Right lobe of liver (tissue), 6 donors: Measurements from ENCODE around the gene NRXN3. TPM values are rescaled to one million over a fixed set of nuclear protein-coding genes. Genes with fewer than 3 reads are reported as not detected.
"Not testable (repeated sequence)": the region's sequence is repeated elsewhere in the genome, so short reads cannot be mapped to it uniquely, and the experiment has no call there.

Experiments
- ATAC-seq, 4 donors: fragments of 200-7000 bp; cut with Tn5 transposase; one replicate each; pipeline ENCODE4 v1.9.1; 2020; ENCODE audit warnings: mild to moderate bottlenecking in 4 of 4, moderate library complexity in 4 of 4
- DNase-seq, 3 donors: peaks; one replicate each; pipeline ENCODE4 v3.0.0-alpha.2; 2020
- H3K27ac ChIP-seq, 3 donors: fragments of 200-600 bp; one replicate each; pipeline ENCODE4 v1.8.0; 2022
- H3K27me3 ChIP-seq, 2 donors: fragments of 200-600 bp; one replicate each; pipeline ENCODE4 v1.8.0; 2022
- H3K36me3 ChIP-seq, 4 donors: fragments of 200-600 bp; sonication (generic) in 1 of 4; one replicate each; pipeline versions ENCODE4 v1.5.1 to v1.8.0; 2017 to 2022; ENCODE audit warnings: control low read depth in 1 of 4
- H3K4me1 ChIP-seq, 4 donors: fragments of 200-600 bp; sonication (generic) in 1 of 4; one replicate each; pipeline versions ENCODE4 v1.5.1 to v1.8.0; 2017 to 2022; ENCODE audit warnings: control low read depth in 1 of 4
- H3K4me3 ChIP-seq, 3 donors: fragments of 200-600 bp; one replicate each; pipeline ENCODE4 v1.8.0; 2022
- H3K9me3 ChIP-seq, 4 donors: fragments of 200-600 bp; sonication (generic) in 1 of 4; one replicate each; pipeline versions ENCODE4 v1.5.1 to v1.8.0; 2017 to 2022; ENCODE audit warnings: control low read depth in 1 of 4
- CTCF ChIP-seq, 4 donors: fragments of 200-600 bp in 3 of 4; fragments of 450-650 bp in 1 of 4; IDR thresholded peaks; one replicate each; pipeline versions ENCODE4 v1.5.1 to v1.8.0; 2016 to 2022; ENCODE audit warnings: antibody characterized with exemption in 4 of 4, mild to moderate bottlenecking in 2 of 4
- POLR2A ChIP-seq: fragments of 450-650 bp; IDR thresholded peaks from one replicate; pipeline ENCODE4 v1.6.1; 2017; ENCODE audit warnings: antibody characterized with exemption, mild to moderate bottlenecking
- WGBS: methylation state at CpG from one replicate; pipeline ENCODE4 v1.1.6; 2018; ENCODE audit warnings: low coverage, low lambda C conversion rate; ENCODE audit not compliant: insufficient coverage; ENCODE audit errors: missing lambda C conversion rate; 5-methylcytosine and 5-hydroxymethylcytosine counted together
- intact Hi-C, 2 donors: fragments of 100-400 bp; cut with DNase I; formaldehyde crosslinking; loops; one replicate each; pipeline versions ENCODE4 v1.11.2 to v1.14.1; 2022
- total RNA-seq, 6 experiments: library from RNA; depleted of rRNA in 2 of 6; stranded (reverse); fragments of >200 nt in 2 of 6; fragmentation: NEBNext Ultra II Directional in 3 of 6; extraction: Animal tissue kit (Norgen Biotek cat#: 25700) in 3 of 6; gene quantifications; one replicate each; pipeline versions ENCODE4 v1.1.0 to v1.2.4, GENCODE V29; 2016 to 2023
- donor health status: DM: no; HTN: yes; CAD: no.
- donor health status: DM: no; HTN: no; CAD: no.
- donor health status: DM: no; HTN: no; CAD: no.
- donor health status: DM: no; HTN: yes; CAD: no.
- donor health status: DM: no; HTN: yes; CAD: no.

The NRXN3 gene
- total RNA-seq, 6 experiments from 2014 or later, result 0.06 to 0.51 (median 0.23) TPM; not detected in 1

- DNase-seq (no peak), ATAC-seq (no peak)
- H3K36me3 ChIP-seq, result no peaks in the 10 kb centered on the region
- TF ChIP-seq POLR2A, result no peak
- no peak for TF ChIP-seq CTCF (IDR thresholded peaks at IDR 0.05)
- H3K4me1 ChIP-seq, result no peaks in the 10 kb centered on the region
- 41% methylated on average over 2 of the region's 2 CpGs for WGBS
- H3K27me3 ChIP-seq, result no peaks in the 10 kb centered on the region
- H3K9me3 ChIP-seq, result no peaks in the 10 kb centered on the region
- H3K27ac ChIP-seq, result no peak overlapping the region
- intact Hi-C loops, result no loop called here
- no peak overlapping the region for H3K4me3 ChIP-seq
Measured at GRCh38 chr14:78484028-78484427, 313.9 kb downstream of the NRXN3 start.

DNA sequence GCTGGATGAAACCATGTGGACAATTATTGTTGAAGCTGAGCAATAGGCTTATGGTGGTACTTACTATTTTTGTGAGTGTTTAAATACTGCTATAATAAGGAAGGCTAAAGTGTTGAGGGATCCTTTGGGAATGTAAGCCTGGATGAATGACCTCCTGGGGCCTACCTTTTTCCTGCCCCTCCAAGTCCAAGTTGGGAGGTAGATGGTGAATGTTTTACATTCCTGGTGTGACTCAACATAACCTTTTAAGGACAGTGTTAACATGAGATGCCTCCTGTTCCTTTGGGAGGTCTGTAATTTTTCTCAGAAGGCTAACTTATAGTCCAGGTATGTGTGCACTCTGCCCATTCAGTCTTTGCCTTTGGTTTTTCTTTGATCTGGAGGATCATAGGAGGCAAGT lies 315.9 kb downstream of the NRXN3 start:
- no peaks in the 10 kb centered on the region for H3K27me3 ChIP-seq
- DNase-seq, result no peak
- no peaks in the 10 kb centered on the region for H3K4me1 ChIP-seq
- no peak for TF ChIP-seq CTCF (IDR thresholded peaks at IDR 0.05)
- TF ChIP-seq POLR2A, result no peak
- H3K27ac ChIP-seq, result no peak overlapping the region
- H3K9me3 ChIP-seq, result no peaks in the 10 kb centered on the region
- no peaks in the 10 kb centered on the region for H3K36me3 ChIP-seq
- H3K4me3 ChIP-seq, result no peak overlapping the region
- intact Hi-C loops, result no loop called here
- ATAC-seq, result no peak

- no peak for ATAC-seq
- Histone ChIP-seq H3K4me1 (no peaks in the 10 kb centered on the region), H3K9me3 (no peaks in the 10 kb centered on the region), H3K27me3 (no peaks in the 10 kb centered on the region), H3K4me3 (no peak overlapping the region), H3K36me3 (no peaks in the 10 kb centered on the region), H3K27ac (no peak overlapping the region)
- intact Hi-C loops, result no loop called here
- WGBS, result 70% methylated on average over 1 of the region's 1 CpG
- no peak for DNase-seq
- TF ChIP-seq POLR2A (no peak), CTCF (IDR thresholded peaks at IDR 0.05) (no peak)
Measured at GRCh38 chr14:78486621-78487020, 316.4 kb downstream of the NRXN3 start.

- H3K27me3 ChIP-seq, ATAC-seq, intact Hi-C loops, H3K4me3 ChIP-seq, DNase-seq, H3K27ac ChIP-seq, H3K9me3 ChIP-seq, H3K4me1 ChIP-seq, H3K36me3 ChIP-seq: not testable (repeated sequence)
- WGBS, result 55% methylated on average over 2 of the region's 2 CpGs
Measured at GRCh38 chr14:78487573-78487972, 317.4 kb downstream of the NRXN3 start.

GRCh38 chr14:78488938-78489337 lies 318.8 kb downstream of the NRXN3 start:
- TF ChIP-seq POLR2A, result no peak
- no peak for TF ChIP-seq CTCF (IDR thresholded peaks at IDR 0.05)
- no peak overlapping the region for H3K27ac ChIP-seq
- no peaks in the 10 kb centered on the region for H3K27me3 ChIP-seq
- no peaks in the 10 kb centered on the region for H3K9me3 ChIP-seq
- no peak overlapping the region for H3K4me3 ChIP-seq
- H3K36me3 ChIP-seq, result no peaks in the 10 kb centered on the region
- intact Hi-C loops, result no loop called here
- no peak for ATAC-seq
- no peaks in the 10 kb centered on the region for H3K4me1 ChIP-seq
- DNase-seq, result no peak
- 62% methylated on average over 4 of the region's 4 CpGs for WGBS
